Adipose tissue (tissue), 3 donors: Measurements from ENCODE around the gene NEK7. TPM values are rescaled to one million over a fixed set of nuclear protein-coding genes. Genes with fewer than 3 reads are reported as not detected.

Experiments used
- H3K27ac ChIP-seq: one replicate; pipeline ENCODE4 v1.5.1; 2013; ENCODE audit warnings: low read depth, low read length
- WGBS, 3 donors: extraction: QIAGEN DNeasy Blood & Tissue Kit; methylation state at CpG; one replicate each; pipeline ENCODE4 v1.1.7; 2013; 5-methylcytosine and 5-hydroxymethylcytosine counted together
- polyA plus RNA-seq, 3 donors: library from polyadenylated mRNA; stranded (reverse); fragments of 200-250 nt; gene quantifications; one replicate each; pipeline ENCODE4 v1.2.3, GENCODE V29; 2013
- donor health status: healthy with polysubstance abuse.
- donor health status: Bipolar disorder and iron deficiency.
- donor health status: healthy.

The NEK7 gene
- polyA plus RNA-seq, 3 donors = 7.6 to 59.0 (median 22.9) TPM

GRCh38 chr1:198352975-198353695 is 196.3 kb downstream of the NEK7 start:
- 78 to 85% (median 79%) methylated on average over 5 of the region's 5 CpGs for WGBS, 3 donors
- H3K27ac ChIP-seq = no peak overlapping the region

- 71 to 81% (median 80%) methylated on average over 2 of the region's 2 CpGs for WGBS, 3 donors
- H3K27ac ChIP-seq = no peak overlapping the region
Observed at GRCh38 chr1:198357937-198358336, 201.1 kb downstream of the NEK7 start.

GRCh38 chr1:198359024-198359653 is 202.3 kb downstream of the NEK7 start:
- H3K27ac ChIP-seq = no peak overlapping the region
- WGBS, 3 donors = 41 to 51% (median 44%) methylated on average over 6 of the region's 6 CpGs

GRCh38 chr1:198360208-198360729 is 203.5 kb downstream of the NEK7 start:
- 76 to 84% (median 79%) methylated on average over 4 of the region's 4 CpGs for WGBS, 3 donors
- no peak overlapping the region for H3K27ac ChIP-seq

- H3K27ac ChIP-seq = no peak overlapping the region
- 76 to 91% (median 83%) methylated on average over 3 of the region's 3 CpGs for WGBS, 3 donors
Observed at GRCh38 chr1:198361237-198361767, 204.5 kb downstream of the NEK7 start.

GRCh38 chr1:198363625-198364151 is 206.9 kb downstream of the NEK7 start:
- WGBS, 3 donors = 74 to 94% (median 90%) methylated on average over 3 of the region's 3 CpGs

GRCh38 chr1:198364471-198364870 is 207.7 kb downstream of the NEK7 start:
- H3K27ac ChIP-seq = no peak overlapping the region
- 31 to 76% (median 73%) methylated on average over 2 of the region's 2 CpGs for WGBS, 3 donors

More at GRCh38 chr1:198363625-198364151, 206.9 kb downstream of the NEK7 start:
- H3K27ac ChIP-seq = no peak overlapping the region

- 36 to 92% (median 92%) methylated on average over 1 of the region's 1 CpG for WGBS, 3 donors
- no peak overlapping the region for H3K27ac ChIP-seq
Observed at GRCh38 chr1:198367296-198367695, 210.5 kb downstream of the NEK7 start.

GRCh38 chr1:198370996-198371395 is 214.2 kb downstream of the NEK7 start:
- no peak overlapping the region for H3K27ac ChIP-seq
- WGBS, 3 donors = 24 to 56% (median 44%) methylated on average over 1 of the region's 1 CpG

Other genes with a start within 250 kb of the NEK7 start
- under 1 TPM in 1 of 3 donors, not detected in 2; 0.11 TPM for gene LHX9, start 239.6 kb upstream of the NEK7 start, polyA plus RNA-seq